ENCODE data around the gene DHRSX.
"Not testable (repeated sequence)": the region's sequence is repeated elsewhere in the genome, so short reads cannot be mapped to it uniquely, and the experiment has no call there.

The DHRSX gene

GRCh38 chrX:2299871-2300270 is 200.9 kb downstream of the DHRSX start:
- no peak for DNase-seq

- DNase-seq: no peak
These were observed 214.0 kb downstream of the DHRSX start for GRCh38 chrX:2286731-2287130.

- DNase-seq: no peak
These were observed 216.2 kb downstream of the DHRSX start for GRCh38 chrX:2284601-2285000.

GRCh38 chrX:2284133-2284532 is 216.6 kb downstream of the DHRSX start:
- DNase-seq: no peak

- no peak for DNase-seq
These were observed 217.5 kb downstream of the DHRSX start for GRCh38 chrX:2283111-2283859.

- no peak for DNase-seq
These were observed 218.2 kb downstream of the DHRSX start for GRCh38 chrX:2282490-2283090.

- DNase-seq: no peak
These were observed 228.4 kb downstream of the DHRSX start for GRCh38 chrX:2272337-2272736.

GRCh38 chrX:2271595-2271994 is 229.2 kb downstream of the DHRSX start:
- not testable (repeated sequence) for DNase-seq

- not testable (repeated sequence) for DNase-seq
These were observed 230.0 kb downstream of the DHRSX start for GRCh38 chrX:2270783-2271182.

GRCh38 chrX:2267890-2268289 is 232.9 kb downstream of the DHRSX start:
- DNase-seq: no peak

GRCh38 chrX:2266445-2267349 is 234.1 kb downstream of the DHRSX start:
- DNase-seq: no peak

GRCh38 chrX:2265658-2266444 is 234.9 kb downstream of the DHRSX start:
- not testable (repeated sequence) for DNase-seq

- no peak for DNase-seq
These were observed 236.4 kb downstream of the DHRSX start for GRCh38 chrX:2264179-2265030.

- DNase-seq: no peak
These were observed 237.6 kb downstream of the DHRSX start for GRCh38 chrX:2263203-2263602.

- DNase-seq: no peak
These were observed 238.1 kb downstream of the DHRSX start for GRCh38 chrX:2262668-2263055.

GRCh38 chrX:2261831-2262667 is 238.7 kb downstream of the DHRSX start:
- DNase-seq: no peak

GRCh38 chrX:2252331-2253065 is 248.3 kb downstream of the DHRSX start:
- no peak for DNase-seq

- DNase-seq: no peak
These were observed 249.6 kb downstream of the DHRSX start for GRCh38 chrX:2251211-2251610.

GRCh38 chrX:2243913-2244460 is 256.8 kb downstream of the DHRSX start:
- DNase-seq: no peak

GRCh38 chrX:2242980-2243379 is 257.8 kb downstream of the DHRSX start:
- DNase-seq: no peak
